Right lobe of liver (tissue), 6 donors: Measurements from ENCODE around the gene CYP46A1. TPM values are rescaled to one million over a fixed set of nuclear protein-coding genes. Genes with fewer than 3 reads are reported as not detected.
A peak's percentile ranks its signal among the peaks of the same experiment; 100 is the strongest.

ENCODE experiments used
- ATAC-seq, 4 donors: fragments of 200-7000 bp; cut with Tn5 transposase; one replicate each; pipeline ENCODE4 v1.9.1; 2020; ENCODE audit warnings: mild to moderate bottlenecking in 4 of 4, moderate library complexity in 4 of 4
- DNase-seq, 3 donors: peaks; one replicate each; pipeline ENCODE4 v3.0.0-alpha.2; 2020
- H3K27ac ChIP-seq, 3 donors: fragments of 200-600 bp; one replicate each; pipeline ENCODE4 v1.8.0; 2022
- H3K27me3 ChIP-seq, 2 donors: fragments of 200-600 bp; one replicate each; pipeline ENCODE4 v1.8.0; 2022
- H3K36me3 ChIP-seq, 4 donors: fragments of 200-600 bp; sonication (generic) in 1 of 4; one replicate each; pipeline versions ENCODE4 v1.5.1 to v1.8.0; 2017 to 2022; ENCODE audit warnings: control low read depth in 1 of 4
- H3K4me1 ChIP-seq, 4 donors: fragments of 200-600 bp; sonication (generic) in 1 of 4; one replicate each; pipeline versions ENCODE4 v1.5.1 to v1.8.0; 2017 to 2022; ENCODE audit warnings: control low read depth in 1 of 4
- H3K4me3 ChIP-seq, 3 donors: fragments of 200-600 bp; one replicate each; pipeline ENCODE4 v1.8.0; 2022
- H3K9me3 ChIP-seq, 4 donors: fragments of 200-600 bp; sonication (generic) in 1 of 4; one replicate each; pipeline versions ENCODE4 v1.5.1 to v1.8.0; 2017 to 2022; ENCODE audit warnings: control low read depth in 1 of 4
- POLR2A ChIP-seq: fragments of 450-650 bp; IDR thresholded peaks from one replicate; pipeline ENCODE4 v1.6.1; 2017; ENCODE audit warnings: antibody characterized with exemption, mild to moderate bottlenecking
- WGBS: methylation state at CpG from one replicate; pipeline ENCODE4 v1.1.6; 2018; ENCODE audit warnings: low coverage, low lambda C conversion rate; ENCODE audit not compliant: insufficient coverage; ENCODE audit errors: missing lambda C conversion rate; 5-methylcytosine and 5-hydroxymethylcytosine counted together
- intact Hi-C, 2 donors: fragments of 100-400 bp; cut with DNase I; formaldehyde crosslinking; loops; one replicate each; pipeline versions ENCODE4 v1.11.2 to v1.14.1; 2022
- total RNA-seq, 6 experiments: library from RNA; depleted of rRNA in 2 of 6; stranded (reverse); fragments of >200 nt in 2 of 6; fragmentation: NEBNext Ultra II Directional in 3 of 6; extraction: Animal tissue kit (Norgen Biotek cat#: 25700) in 3 of 6; gene quantifications; one replicate each; pipeline versions ENCODE4 v1.1.0 to v1.2.4, GENCODE V29; 2016 to 2023
- TF ChIP-seq, protein P1 (sequence below), 4 donors: fragments of 200-600 bp in 3 of 4; fragments of 450-650 bp in 1 of 4; IDR thresholded peaks; one replicate each; pipeline versions ENCODE4 v1.5.1 to v1.8.0; 2016 to 2022; ENCODE audit warnings: antibody characterized with exemption in 4 of 4, mild to moderate bottlenecking in 2 of 4
- donor health status: DM: no; HTN: yes; CAD: no.
- donor health status: DM: no; HTN: no; CAD: no.
- donor health status: DM: no; HTN: no; CAD: no.
- donor health status: DM: no; HTN: yes; CAD: no.
- donor health status: DM: no; HTN: yes; CAD: no.

The CYP46A1 gene
- total RNA-seq, 6 experiments from 2014 or later, result 0.06 to 1.6 (median 0.42) TPM; not detected in 1

DNA sequence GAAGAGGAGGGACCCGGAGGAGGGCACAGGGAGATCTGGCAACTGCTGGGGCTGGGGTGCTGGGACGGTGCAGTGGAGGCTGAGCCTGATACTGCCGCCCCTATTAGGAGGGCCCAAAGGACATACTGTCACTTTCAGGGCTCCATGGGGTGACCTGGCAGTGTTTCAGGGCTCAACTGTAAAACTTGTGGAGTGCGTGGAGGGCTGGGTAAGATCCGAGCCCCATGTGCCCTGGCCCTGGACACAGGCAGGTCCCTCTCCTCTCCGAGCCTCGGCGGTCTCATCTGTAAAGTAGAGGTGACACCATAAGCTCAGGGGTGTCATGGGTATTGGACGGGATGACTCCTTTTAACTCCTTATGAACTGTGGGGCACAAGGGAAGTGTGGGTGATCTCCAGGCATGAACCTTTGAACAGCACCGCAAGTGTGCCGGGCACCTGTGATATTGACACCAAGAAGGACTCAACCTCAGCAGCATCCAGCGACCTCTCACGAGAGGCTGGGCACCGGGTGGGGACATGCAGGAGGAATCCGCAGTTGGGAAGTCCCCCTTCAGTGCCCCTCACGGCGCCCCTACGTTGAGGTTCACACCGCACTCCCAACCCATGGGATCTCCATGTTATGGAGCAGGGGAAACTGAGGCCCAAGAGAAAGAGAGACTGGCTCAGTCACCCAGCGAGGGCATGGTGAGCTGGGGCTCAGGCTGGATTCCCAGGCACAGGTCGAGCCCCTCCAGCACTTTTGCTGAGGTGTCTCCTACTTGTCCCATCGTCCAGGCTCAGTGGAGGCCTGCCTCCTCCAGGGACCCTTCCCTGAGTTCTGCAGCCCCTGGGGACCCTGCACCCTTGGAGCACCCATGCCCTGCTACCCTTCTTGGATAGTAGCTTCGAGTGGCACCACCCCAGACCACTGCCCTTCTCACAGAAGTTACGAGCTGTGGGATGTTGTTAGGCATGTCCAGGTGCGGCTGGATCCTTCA, 58.7 kb downstream of the CYP46A1 start:
- Histone ChIP-seq H3K9me3 (no peaks in the 10 kb centered on the region), H3K27ac (no peak overlapping the region), H3K4me1 (no peaks in the 10 kb centered on the region), H3K4me3 (no peak overlapping the region), H3K36me3 (no peaks in the 10 kb centered on the region), H3K27me3 (no peaks in the 10 kb centered on the region)
- intact Hi-C loops, result no loop called here
- 73% methylated on average over 3 of the region's 25 CpGs for WGBS
- DNase-seq, result no peak
- TF ChIP-seq, protein P1, sequence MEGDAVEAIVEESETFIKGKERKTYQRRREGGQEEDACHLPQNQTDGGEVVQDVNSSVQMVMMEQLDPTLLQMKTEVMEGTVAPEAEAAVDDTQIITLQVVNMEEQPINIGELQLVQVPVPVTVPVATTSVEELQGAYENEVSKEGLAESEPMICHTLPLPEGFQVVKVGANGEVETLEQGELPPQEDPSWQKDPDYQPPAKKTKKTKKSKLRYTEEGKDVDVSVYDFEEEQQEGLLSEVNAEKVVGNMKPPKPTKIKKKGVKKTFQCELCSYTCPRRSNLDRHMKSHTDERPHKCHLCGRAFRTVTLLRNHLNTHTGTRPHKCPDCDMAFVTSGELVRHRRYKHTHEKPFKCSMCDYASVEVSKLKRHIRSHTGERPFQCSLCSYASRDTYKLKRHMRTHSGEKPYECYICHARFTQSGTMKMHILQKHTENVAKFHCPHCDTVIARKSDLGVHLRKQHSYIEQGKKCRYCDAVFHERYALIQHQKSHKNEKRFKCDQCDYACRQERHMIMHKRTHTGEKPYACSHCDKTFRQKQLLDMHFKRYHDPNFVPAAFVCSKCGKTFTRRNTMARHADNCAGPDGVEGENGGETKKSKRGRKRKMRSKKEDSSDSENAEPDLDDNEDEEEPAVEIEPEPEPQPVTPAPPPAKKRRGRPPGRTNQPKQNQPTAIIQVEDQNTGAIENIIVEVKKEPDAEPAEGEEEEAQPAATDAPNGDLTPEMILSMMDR (IDR thresholded peaks at IDR 0.05), result no peak
- TF ChIP-seq POLR2A, result no peak
- no peak for ATAC-seq

DNA sequence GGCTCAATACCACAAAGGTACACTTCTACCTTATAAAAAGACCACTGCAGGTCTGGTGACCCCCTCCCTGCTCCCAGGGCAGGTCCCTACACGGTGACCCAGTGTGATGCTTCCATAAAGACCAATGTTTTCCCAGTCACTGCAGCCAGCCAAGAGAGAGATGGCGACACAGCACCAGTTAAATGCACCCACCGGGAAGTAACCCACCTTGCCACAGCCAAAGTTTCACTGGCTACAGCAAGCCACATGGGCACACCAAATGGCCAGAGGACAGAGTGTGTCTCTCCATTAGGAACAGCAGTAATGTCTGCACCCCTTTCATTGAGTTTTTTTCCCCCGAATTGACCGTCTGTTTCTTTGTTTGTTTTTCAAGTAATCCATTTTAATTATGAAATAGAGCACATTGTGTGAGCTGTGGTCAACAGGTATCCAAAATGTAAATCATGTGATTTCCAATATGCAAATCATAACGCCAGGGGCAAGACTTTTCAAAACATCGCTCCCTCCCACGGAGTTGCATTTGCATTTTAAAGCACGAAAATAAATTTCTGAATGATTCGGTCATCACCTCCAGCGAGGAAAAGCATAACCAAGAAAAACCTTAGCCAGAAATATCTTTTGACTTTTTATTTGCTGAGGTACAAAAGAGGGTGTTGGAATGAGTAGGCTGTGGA, 60.2 kb downstream of the CYP46A1 start:
- Histone ChIP-seq H3K4me3 (no peak overlapping the region), H3K27ac (no peak overlapping the region), H3K9me3 (no peaks in the 10 kb centered on the region), H3K27me3 (no peaks in the 10 kb centered on the region), H3K36me3 (no peaks in the 10 kb centered on the region), H3K4me1 (no peaks in the 10 kb centered on the region)
- ATAC-seq (no peak), DNase-seq (no peak)
- WGBS, result 35% methylated on average over 10 of the region's 11 CpGs
- no peak for TF ChIP-seq POLR2A
- TF ChIP-seq, protein P1 (IDR thresholded peaks at IDR 0.05), result no peak
- intact Hi-C loops, result no loop called here

DNA sequence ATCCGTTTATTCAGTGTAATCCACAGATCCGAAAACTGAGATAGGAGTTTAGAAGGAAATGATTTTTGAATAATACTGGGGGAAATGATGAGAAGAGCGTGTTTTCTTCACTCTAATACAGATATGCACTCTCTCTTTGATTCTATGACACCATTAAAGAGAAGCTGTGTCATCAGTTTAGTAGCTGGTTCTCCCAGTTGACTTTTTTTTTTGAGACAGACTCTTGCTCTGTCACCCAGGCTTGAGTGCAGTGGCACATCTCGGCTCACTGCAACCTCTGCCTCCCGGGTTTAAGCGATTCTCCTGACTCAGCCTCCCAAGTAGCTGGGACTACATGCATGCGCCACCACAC, 60.8 kb downstream of the CYP46A1 start:
- no peaks in the 10 kb centered on the region for H3K27me3 ChIP-seq
- H3K4me1 ChIP-seq, result no peaks in the 10 kb centered on the region

DNA sequence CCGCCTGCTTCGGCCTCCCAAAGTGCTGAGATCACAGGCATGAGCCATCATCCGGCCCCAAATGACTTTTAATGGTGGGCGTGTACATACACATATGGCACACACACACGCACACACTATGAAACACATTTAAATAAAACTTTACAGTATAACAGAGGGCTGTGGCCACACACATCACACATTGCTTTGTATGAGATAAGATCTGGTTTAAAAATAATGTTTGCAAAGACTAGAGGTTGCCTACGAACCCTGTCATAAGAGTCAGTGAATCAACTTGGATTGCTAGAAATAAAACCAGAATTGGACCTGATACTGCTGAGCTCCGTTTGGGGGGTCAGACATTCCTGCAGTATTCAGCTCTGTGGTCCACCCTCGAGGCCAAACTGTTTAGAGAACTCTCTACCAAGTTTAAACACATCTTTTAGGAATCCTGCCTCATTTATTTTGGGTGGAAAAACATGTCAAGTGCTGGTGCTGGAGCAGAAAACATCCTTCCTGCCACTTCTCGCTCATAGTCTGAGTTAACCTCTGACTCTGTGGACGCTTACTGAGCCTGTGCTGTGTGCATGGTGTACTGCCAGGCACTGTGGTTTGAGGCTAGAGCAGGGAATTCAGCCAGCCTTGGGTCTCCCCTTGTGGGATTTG, 61.3 kb downstream of the CYP46A1 start:
- Histone ChIP-seq H3K4me1 (no peaks in the 10 kb centered on the region), H3K36me3 (no peaks in the 10 kb centered on the region), H3K9me3 (no peaks in the 10 kb centered on the region), H3K4me3 (no peak overlapping the region), H3K27me3 (no peaks in the 10 kb centered on the region), H3K27ac (no peak overlapping the region)
- ATAC-seq (peak; percentile 22 to 62 (median 39)), DNase-seq (peak in 1 of 3 donors; percentile 8)
- intact Hi-C loops, result no loop called here
- 47% methylated on average over 10 of the region's 10 CpGs for WGBS
- TF ChIP-seq, protein P1 (IDR thresholded peaks at IDR 0.05), result no peak
- no peak for TF ChIP-seq POLR2A

More for the DNA sequence above, 60.8 kb downstream of the CYP46A1 start:
- no peak for DNase-seq
- H3K27ac ChIP-seq, result no peak overlapping the region
- no peaks in the 10 kb centered on the region for H3K36me3 ChIP-seq
- H3K4me3 ChIP-seq, result no peak overlapping the region
- 69% methylated on average over 7 of the region's 7 CpGs for WGBS
- H3K9me3 ChIP-seq, result no peaks in the 10 kb centered on the region
- no peak for ATAC-seq
- intact Hi-C loops, result no loop called here
- no peak for TF ChIP-seq POLR2A
- TF ChIP-seq, protein P1 (IDR thresholded peaks at IDR 0.05), result no peak
